Natural killer cell (primary cell): Measurements from ENCODE around the gene ATF7. TPM values are rescaled to one million over a fixed set of nuclear protein-coding genes. Genes with fewer than 3 reads are reported as not detected.
A peak's percentile ranks its signal among the peaks of the same experiment; 100 is the strongest.

Experiments used
- ATAC-seq, 3 donors: fragments of 150-1000 bp in 2 of 3; fragments of 200-7000 bp in 1 of 3; cut with Tn5 transposase; 1 replicate in 1 of 3; 2 replicates in 2 of 3; pipeline ENCODE4 v1.10.0; 2021; ENCODE audit warnings: mild to moderate bottlenecking in 2 of 3, moderate library complexity in 2 of 3
- DNase-seq, 2 donors: peaks; one replicate each; pipeline versions ENCODE4 v3.0.0 to v3.0.0-alpha.2; 2013 to 2021; ENCODE audit warnings: mixed read lengths in 1 of 2
- H3K27ac ChIP-seq: one replicate; pipeline ENCODE4 v1.5.1; 2013; ENCODE audit warnings: mild to moderate bottlenecking, low read length
- H3K27me3 ChIP-seq: one replicate; pipeline ENCODE4 v1.6.1; 2013; ENCODE audit warnings: low read length; ENCODE audit not compliant: control insufficient read depth, insufficient read depth
- H3K36me3 ChIP-seq: one replicate; pipeline ENCODE4 v1.6.1; 2013; ENCODE audit warnings: low read length; ENCODE audit not compliant: control insufficient read depth, insufficient read depth
- H3K4me1 ChIP-seq: one replicate; pipeline ENCODE4 v1.6.1; 2013; ENCODE audit warnings: low read length; ENCODE audit not compliant: control insufficient read depth, insufficient read depth
- H3K4me3 ChIP-seq: one replicate; pipeline ENCODE4 v1.5.1; 2013; ENCODE audit warnings: low read length
- H3K9me3 ChIP-seq: one replicate; pipeline ENCODE4 v1.6.1; 2013; ENCODE audit warnings: low read length; ENCODE audit not compliant: control insufficient read depth, insufficient read depth
- H3K27ac Mint-ChIP-seq, 2 donors: one replicate each; pipeline ENCODE4 v1.8.0; 2022; ENCODE audit warnings: mild to moderate bottlenecking in 2 of 2, mixed read lengths in 2 of 2, moderate library complexity in 1 of 2
- H3K27me3 Mint-ChIP-seq, 2 donors: one replicate each; pipeline ENCODE4 v1.8.0; 2022; ENCODE audit warnings: low read depth in 2 of 2, mixed read lengths in 2 of 2
- H3K36me3 Mint-ChIP-seq: one replicate; pipeline ENCODE4 v1.8.0; 2022; ENCODE audit warnings: mixed read lengths
- H3K4me1 Mint-ChIP-seq, 2 donors: one replicate each; pipeline ENCODE4 v1.8.0; 2022; ENCODE audit warnings: mixed read lengths in 2 of 2
- H3K4me3 Mint-ChIP-seq: one replicate; pipeline ENCODE4 v1.8.0; 2022; ENCODE audit warnings: mild to moderate bottlenecking, moderate library complexity, mixed read lengths
- H3K9me3 Mint-ChIP-seq, 2 donors: one replicate each; pipeline ENCODE4 v1.8.0; 2022; ENCODE audit warnings: mixed read lengths in 2 of 2
- WGBS: methylation state at CpG from one replicate; pipeline ENCODE4 v1.1.7; 2013; ENCODE audit warnings: missing lambda C conversion rate; ENCODE audit not compliant: insufficient coverage; 5-methylcytosine and 5-hydroxymethylcytosine counted together
- intact Hi-C: fragments of 100-400 bp; cut with micrococcal nuclease; formaldehyde crosslinking; loops from one replicate; pipeline ENCODE4 v1.14.2; 2022
- total RNA-seq, 4 donors: library from RNA; stranded (reverse); fragments of 120-200 nt in 1 of 4; gene quantifications; one replicate each; pipeline versions ENCODE4 v1.2.3 to v1.2.4, GENCODE V29; 2013 to 2022
- TF ChIP-seq, protein P1 (sequence below): fragments of 200-600 bp; IDR thresholded peaks from one replicate; pipeline ENCODE4 v1.8.0; 2022; ENCODE audit warnings: antibody characterized with exemption

Gene ATF7
- total RNA-seq, 3 donors from 2014 or later (not counting 1 experiment from before 2014, with no cell fraction given), result 32.3 to 42.3 (median 34.9) TPM

DNA sequence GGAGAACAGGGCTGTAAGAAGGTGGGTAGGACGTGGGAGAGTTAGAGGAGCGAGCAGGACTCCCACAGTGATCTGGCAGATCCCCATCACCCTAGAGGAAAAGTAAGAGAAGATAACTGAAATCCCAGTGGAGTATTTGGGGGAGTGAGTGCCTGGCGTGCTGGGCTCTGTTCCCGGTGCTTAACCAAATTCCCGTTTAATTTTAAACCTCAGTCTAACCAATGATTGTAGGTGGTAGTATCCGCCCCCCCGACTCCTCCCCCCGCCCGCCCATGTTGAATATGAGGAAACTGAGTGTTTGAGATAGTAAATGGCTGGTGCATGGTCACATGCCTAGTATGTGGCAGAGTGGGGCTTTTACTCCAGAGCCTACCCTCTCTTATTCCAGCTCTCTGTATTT lies 123.9 kb downstream of the ATF7 start:
- intact Hi-C loops, result loop anchor here (10.0 kb wide), 2 partner anchors 178 to 298 kb away; partner anchors contain the start of genes AAAS and ITGB7
- peaks cover 16 to 37% of the 10 kb centered on the region in 2 donors for H3K4me1 Mint-ChIP-seq
- no peak overlapping the region for H3K27ac ChIP-seq

GRCh38 chr12:53501615-53502181 lies 124.5 kb downstream of the ATF7 start:
- ATAC-seq (no peak), DNase-seq (no peak)
- no peaks in the 10 kb centered on the region for H3K9me3 ChIP-seq
- peaks cover 18 to 37% of the 10 kb centered on the region in 2 donors for H3K4me1 Mint-ChIP-seq
- 80% methylated on average over 10 of the region's 10 CpGs for WGBS
- TF ChIP-seq, protein P1, sequence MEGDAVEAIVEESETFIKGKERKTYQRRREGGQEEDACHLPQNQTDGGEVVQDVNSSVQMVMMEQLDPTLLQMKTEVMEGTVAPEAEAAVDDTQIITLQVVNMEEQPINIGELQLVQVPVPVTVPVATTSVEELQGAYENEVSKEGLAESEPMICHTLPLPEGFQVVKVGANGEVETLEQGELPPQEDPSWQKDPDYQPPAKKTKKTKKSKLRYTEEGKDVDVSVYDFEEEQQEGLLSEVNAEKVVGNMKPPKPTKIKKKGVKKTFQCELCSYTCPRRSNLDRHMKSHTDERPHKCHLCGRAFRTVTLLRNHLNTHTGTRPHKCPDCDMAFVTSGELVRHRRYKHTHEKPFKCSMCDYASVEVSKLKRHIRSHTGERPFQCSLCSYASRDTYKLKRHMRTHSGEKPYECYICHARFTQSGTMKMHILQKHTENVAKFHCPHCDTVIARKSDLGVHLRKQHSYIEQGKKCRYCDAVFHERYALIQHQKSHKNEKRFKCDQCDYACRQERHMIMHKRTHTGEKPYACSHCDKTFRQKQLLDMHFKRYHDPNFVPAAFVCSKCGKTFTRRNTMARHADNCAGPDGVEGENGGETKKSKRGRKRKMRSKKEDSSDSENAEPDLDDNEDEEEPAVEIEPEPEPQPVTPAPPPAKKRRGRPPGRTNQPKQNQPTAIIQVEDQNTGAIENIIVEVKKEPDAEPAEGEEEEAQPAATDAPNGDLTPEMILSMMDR, result no peak
- peaks cover 19% of the 10 kb centered on the region for H3K36me3 ChIP-seq
- no peaks in the 10 kb centered on the region for H3K36me3 Mint-ChIP-seq
- peaks cover 34% of the 10 kb centered on the region for H3K4me1 ChIP-seq
- peak overlapping the region; percentile 99 for H3K27ac ChIP-seq
- peak overlapping the region; percentile 98 to 99 for H3K27ac Mint-ChIP-seq
- H3K4me3 Mint-ChIP-seq, result peak overlapping the region; percentile 99
- H3K27me3 ChIP-seq, result no peaks in the 10 kb centered on the region
- no peaks in the 10 kb centered on the region for H3K27me3 Mint-ChIP-seq
- intact Hi-C loops, result loop anchor here (1.0 to 10.0 kb wide), 5 partner anchors 8 to 297 kb away; partner anchors contain the start of genes AAAS and ITGB7
- peak overlapping the region; percentile 56 for H3K4me3 ChIP-seq
- H3K9me3 Mint-ChIP-seq, result no peaks in the 10 kb centered on the region

More for the DNA sequence above, 123.9 kb downstream of the ATF7 start:
- H3K4me3 ChIP-seq, result no peak overlapping the region
- no peak for DNase-seq
- no peaks in the 10 kb centered on the region for H3K27me3 Mint-ChIP-seq
- ATAC-seq, result no peak
- H3K4me3 Mint-ChIP-seq, result peak overlapping the region; percentile 28
- peaks cover 34% of the 10 kb centered on the region for H3K4me1 ChIP-seq
- H3K36me3 Mint-ChIP-seq, result no peaks in the 10 kb centered on the region
- peaks cover 23% of the 10 kb centered on the region for H3K36me3 ChIP-seq
- no peaks in the 10 kb centered on the region for H3K9me3 Mint-ChIP-seq
- WGBS, result 92% methylated on average over 9 of the region's 9 CpGs
- no peaks in the 10 kb centered on the region for H3K27me3 ChIP-seq
- H3K27ac Mint-ChIP-seq, result peak overlapping the region; percentile 53 to 98
- TF ChIP-seq, protein P1, result no peak
- H3K9me3 ChIP-seq, result no peaks in the 10 kb centered on the region

- H3K27ac ChIP-seq, result peak within 1 kb of the TSS; percentile 99
- H3K27me3 ChIP-seq, result no peaks in the 10 kb centered on the region
- Mint-ChIP-seq H3K4me3 (peak within 1 kb of the TSS; percentile 99), H3K36me3 (no peaks in the 10 kb centered on the region), H3K4me1 (peaks cover 18 to 37% of the 10 kb centered on the region in 2 donors), H3K27me3 (no peaks in the 10 kb centered on the region), H3K27ac (peak within 1 kb of the TSS; percentile 98 to 99), H3K9me3 (no peaks in the 10 kb centered on the region)
- TF ChIP-seq, protein P1, result no peak
- peak within 1 kb of the TSS; percentile 56 for H3K4me3 ChIP-seq
- peaks cover 12% of the 10 kb centered on the region for H3K36me3 ChIP-seq
- peaks cover 34% of the 10 kb centered on the region for H3K4me1 ChIP-seq
- no peaks in the 10 kb centered on the region for H3K9me3 ChIP-seq
- ATAC-seq (peak; percentile 78 to 92 (median 82)), DNase-seq (peak; percentile 97 to 99)
- intact Hi-C loops, result loop anchor here (1.0 to 10.0 kb wide), 7 partner anchors 8 to 296 kb away; partner anchors contain the start of genes AAAS, CALCOCO1, ITGB7 and PRR13
- under 1% methylated on average over 74 of the region's 74 CpGs for WGBS
Measured at GRCh38 chr12:53500776-53501614, 125.2 kb downstream of the ATF7 start, which contains the start of gene TARBP2. Gene TARBP2 (plus strand): TSS chr12:53501283. CDS start chr12:53501409, 126 bp downstream.
